Measurements from ENCODE around the gene AFAP1L2.

Gene AFAP1L2

DNA sequence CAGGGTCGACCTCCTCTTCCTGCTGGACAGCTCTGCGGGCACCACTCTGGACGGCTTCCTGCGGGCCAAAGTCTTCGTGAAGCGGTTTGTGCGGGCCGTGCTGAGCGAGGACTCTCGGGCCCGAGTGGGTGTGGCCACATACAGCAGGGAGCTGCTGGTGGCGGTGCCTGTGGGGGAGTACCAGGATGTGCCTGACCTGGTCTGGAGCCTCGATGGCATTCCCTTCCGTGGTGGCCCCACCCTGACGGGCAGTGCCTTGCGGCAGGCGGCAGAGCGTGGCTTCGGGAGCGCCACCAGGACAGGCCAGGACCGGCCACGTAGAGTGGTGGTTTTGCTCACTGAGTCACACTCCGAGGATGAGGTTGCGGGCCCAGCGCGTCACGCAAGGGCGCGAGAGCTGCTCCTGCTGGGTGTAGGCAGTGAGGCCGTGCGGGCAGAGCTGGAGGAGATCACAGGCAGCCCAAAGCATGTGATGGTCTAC lies 118.3 kb downstream of the AFAP1L2 start:
- no peak for DNase-seq

DNA sequence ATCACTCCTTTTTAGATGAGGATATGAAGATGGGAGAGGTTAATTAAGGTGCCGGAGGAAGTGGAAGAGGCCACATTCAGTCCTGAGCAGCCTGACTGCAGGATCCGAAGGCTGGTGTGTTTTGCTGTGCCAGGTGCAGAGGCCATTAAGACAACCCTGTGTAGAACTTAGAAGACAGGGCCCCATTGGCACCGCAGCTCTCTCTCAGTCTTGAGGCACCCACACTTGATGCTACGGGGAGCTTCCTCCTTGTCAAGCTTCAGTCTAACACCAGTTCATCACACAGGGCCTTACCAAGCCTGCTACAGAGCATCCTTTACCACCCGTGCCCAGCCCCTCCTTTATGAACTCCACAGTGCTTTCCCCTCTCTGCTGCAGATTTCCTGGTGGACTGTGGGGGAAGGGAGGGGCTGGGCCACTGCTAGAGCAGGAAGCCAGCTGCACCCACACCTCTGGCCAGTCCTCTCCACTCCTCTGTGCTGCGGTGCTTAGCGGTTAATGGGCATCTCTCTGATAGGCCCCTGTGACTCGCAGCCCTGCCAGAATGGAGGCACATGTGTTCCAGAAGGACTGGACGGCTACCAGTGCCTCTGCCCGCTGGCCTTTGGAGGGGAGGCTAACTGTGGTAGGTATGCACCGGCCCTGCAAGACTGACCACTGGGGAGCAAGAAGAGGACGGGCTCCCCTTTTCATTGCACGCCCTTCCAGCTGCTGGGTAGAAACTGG lies 119.8 kb downstream of the AFAP1L2 start:
- no peak for DNase-seq

- no peak for DNase-seq
Observed at GRCh38 chr10:114283535-114284234, 120.6 kb downstream of the AFAP1L2 start.

- no peak for DNase-seq
Observed at GRCh38 chr10:114283091-114283490, 121.2 kb downstream of the AFAP1L2 start.

DNA sequence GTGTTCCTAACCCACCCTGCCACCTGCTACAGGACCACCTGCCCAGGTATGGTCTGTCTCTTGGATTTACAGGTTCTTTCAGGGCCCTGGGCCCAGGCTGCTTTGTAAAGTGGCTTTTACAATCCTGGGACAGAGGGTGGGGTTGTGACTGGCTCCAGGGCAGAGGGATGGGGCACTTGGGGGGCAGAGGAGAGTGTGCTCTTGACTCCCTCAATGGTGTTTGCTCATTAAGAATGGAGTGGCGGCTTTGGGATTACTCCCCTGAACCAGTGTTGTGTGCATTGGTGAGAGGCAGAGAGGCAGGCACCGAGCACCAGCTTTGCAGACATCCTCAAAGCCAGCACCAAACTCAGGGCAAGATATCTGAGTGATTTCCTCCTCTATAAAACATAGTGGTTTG lies 121.8 kb downstream of the AFAP1L2 start:
- no peak for DNase-seq

GRCh38 chr10:114281461-114281860 lies 122.8 kb downstream of the AFAP1L2 start:
- DNase-seq: no peak

DNA sequence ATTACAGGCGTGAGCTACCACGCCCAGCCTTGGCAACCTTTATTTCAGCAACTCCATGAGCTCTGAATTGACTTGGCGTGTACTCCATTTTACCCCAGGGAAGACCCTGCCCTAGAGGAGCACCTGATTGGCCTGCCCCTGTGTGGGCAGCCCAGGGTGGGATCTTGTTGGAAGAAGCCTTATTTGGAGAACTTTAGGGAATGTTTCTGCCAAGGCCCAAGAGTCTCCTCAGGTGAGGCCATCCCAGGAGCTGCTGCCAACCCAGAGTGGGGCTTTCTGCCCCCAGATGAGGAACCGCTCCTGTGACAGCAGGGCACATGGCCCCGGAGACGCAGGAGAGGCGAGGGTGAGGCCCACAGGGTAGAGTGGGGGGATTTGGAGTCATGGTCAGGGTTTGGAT lies 123.3 kb downstream of the AFAP1L2 start:
- DNase-seq: no peak

- DNase-seq: no peak
Observed at GRCh38 chr10:114279901-114280644, 124.2 kb downstream of the AFAP1L2 start.

DNA sequence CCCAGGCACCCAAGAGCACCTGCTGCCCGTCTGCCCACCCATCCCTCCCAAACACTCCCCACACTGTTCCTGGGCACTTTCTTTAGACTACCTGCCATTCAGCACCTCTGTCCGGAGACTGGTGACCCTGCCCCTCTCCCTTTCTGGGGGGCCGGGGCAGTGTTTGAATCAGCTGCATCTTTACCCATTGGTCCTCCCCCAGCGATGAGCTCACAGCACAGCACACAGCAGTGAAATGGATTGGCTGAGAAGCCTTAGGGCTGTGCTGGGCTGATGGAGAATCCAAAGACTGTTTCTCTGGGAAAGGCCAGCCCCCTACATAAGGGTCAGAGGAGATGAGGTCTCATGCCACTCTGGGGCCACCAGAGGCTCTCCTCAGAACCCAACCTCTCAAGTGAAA lies 125.0 kb downstream of the AFAP1L2 start:
- no peak for DNase-seq

GRCh38 chr10:114278884-114279191 lies 125.5 kb downstream of the AFAP1L2 start:
- DNase-seq: no peak

GRCh38 chr10:114278140-114278883 lies 126.0 kb downstream of the AFAP1L2 start:
- no peak for DNase-seq

DNA sequence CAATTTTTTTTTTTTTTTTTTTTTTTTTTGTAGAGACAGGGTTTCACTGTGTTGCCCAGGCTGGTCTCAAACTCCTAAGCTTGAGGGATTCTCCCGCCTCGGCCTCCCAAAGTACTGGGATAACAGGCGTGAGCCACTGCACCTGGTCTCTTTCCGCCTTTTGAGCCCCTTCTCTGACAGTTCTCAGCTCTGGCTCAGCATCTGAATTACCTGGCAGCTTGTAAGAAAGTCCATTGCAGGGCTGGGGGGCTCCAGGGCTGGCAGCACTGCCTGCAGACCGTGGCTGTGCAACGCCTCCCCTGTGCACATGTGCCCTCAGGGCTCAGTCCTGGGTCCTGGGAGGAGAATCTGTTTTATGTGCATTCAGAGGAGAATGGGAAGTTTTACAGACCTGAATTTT lies 127.6 kb downstream of the AFAP1L2 start:
- no peak for DNase-seq

- no peak for DNase-seq
Observed at GRCh38 chr10:114276066-114276465, 128.2 kb downstream of the AFAP1L2 start.

- DNase-seq: no peak
Observed at GRCh38 chr10:114274616-114275453, 129.5 kb downstream of the AFAP1L2 start.

GRCh38 chr10:114273910-114274309 lies 130.4 kb downstream of the AFAP1L2 start:
- no peak for DNase-seq

DNA sequence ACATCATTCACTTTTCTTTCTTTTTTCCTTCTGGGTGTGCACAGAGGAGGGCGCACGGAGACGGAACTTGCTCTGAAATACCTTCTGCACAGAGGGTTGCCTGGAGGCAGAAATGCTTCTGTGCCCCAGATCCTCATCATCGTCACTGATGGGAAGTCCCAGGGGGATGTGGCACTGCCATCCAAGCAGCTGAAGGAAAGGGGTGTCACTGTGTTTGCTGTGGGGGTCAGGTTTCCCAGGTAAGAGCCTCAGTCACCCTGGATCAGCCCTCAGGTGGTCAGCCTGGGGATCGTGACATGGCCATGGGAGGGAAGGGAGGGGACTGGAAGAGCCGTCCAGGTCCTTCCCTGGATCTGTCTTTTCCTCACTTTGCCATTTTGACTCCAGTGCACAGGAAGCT lies 131.6 kb downstream of the AFAP1L2 start:
- DNase-seq: no peak

DNA sequence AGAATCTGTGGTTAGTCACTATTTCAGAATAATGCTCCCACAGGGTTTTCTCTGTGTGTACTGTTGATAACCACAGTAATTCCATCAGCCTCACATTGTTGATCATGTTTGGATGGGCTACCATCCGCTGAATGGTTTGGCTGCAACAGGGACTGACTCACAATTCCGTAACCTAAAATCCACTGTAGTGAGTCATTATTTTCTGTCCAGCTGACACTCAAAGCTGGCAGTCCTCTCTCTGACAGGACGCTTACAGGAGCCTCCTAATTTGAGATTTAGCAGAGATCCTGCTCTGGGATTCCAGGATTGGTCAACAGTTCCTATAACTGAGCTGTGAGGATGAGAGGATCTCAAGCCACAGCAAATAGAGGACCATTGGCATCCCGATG lies 132.5 kb downstream of the AFAP1L2 start:
- DNase-seq: no peak

- DNase-seq: no peak
Observed at GRCh38 chr10:114271075-114271778, 133.1 kb downstream of the AFAP1L2 start.

DNA sequence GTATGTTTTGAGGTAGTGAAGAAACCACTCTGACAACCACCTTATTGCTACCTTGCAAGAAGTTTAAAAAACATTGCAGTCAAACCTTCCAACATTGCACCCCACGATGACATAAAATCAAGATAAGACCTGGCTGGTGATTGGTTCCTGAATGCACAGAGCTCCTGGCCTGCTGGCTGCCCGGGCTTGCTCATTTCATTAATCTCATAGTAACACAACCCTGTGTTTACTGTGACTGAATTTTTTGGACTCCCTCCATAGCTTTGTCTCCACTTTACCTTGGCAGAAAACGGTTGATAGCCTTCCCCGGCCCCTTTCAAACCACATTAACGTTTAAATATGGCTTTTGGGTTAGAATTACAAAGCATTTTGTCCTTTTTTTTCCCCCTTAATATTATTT lies 137.8 kb downstream of the AFAP1L2 start:
- DNase-seq: no peak

DNA sequence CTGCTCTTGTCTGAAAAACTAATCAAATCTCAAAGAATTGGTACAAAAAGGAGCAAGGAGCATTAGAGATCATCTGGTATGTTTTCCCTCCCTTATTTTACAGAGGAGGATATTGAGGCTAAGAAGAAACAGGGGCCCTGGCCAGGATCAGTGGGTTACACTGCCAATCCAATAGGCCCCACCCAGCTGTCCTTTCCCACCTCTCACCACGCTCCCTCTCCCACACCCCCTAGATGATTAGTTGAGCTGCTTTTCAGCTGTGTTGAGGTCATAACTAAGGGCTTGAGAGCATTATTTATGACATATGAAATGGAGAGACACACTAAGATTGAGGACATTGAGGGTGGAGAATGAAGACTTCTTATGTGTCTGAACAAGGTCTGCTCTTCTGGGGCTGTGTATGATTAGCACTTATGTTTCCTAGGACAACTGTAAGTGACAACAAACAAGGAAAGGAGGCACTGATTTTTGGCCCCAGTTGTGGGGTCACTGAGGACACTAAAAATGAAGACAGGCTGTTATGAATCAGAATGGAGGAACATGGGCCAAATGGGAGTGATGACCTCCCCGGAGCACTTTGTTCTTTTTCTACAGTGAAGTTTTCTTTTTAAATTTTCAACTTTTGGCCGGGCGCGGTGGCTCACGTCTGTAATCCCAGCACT lies 138.8 kb downstream of the AFAP1L2 start:
- no peak for DNase-seq

- no peak for DNase-seq
Observed at GRCh38 chr10:114262496-114262895, 141.8 kb downstream of the AFAP1L2 start.

Measured in NK-92 treated with Interleukin-12 subunit alpha and Interleukin-12 subunit beta, amount 100 ng/mL, for 24 hours (cell line).